MM.1S (cell line): ENCODE results near the gene FCSK.

Experiments used
- DNase-seq: peaks from one replicate; pipeline ENCODE4 v3.0.0-alpha.2; 2015
- H2AFZ ChIP-seq: fragments of 300-600 bp; sonication (generic); 2 replicates; pipeline ENCODE4 v1.6.0; 2016; ENCODE audit warnings: antibody characterized with exemption, low read length
- H3F3A ChIP-seq: fragments of 300-600 bp; sonication (generic); 2 replicates; pipeline ENCODE4 v1.6.1; 2016; ENCODE audit warnings: mild to moderate bottlenecking, antibody characterized with exemption, low read length, moderate library complexity, mixed read lengths; ENCODE audit not compliant: insufficient read depth
- H3K27ac ChIP-seq: fragments of 300-600 bp; sonication (generic); 2 replicates; pipeline ENCODE4 v1.5.1; 2016; ENCODE audit warnings: mild to moderate bottlenecking, low read length
- H3K27me3 ChIP-seq: fragments of 300-600 bp; sonication (generic); replicated peaks from 2 replicates; pipeline ENCODE4 v1.6.0; 2016; ENCODE audit warnings: low read length; ENCODE audit not compliant: insufficient read depth
- H3K36me3 ChIP-seq: fragments of 300-600 bp; sonication (generic); replicated peaks from 2 replicates; pipeline ENCODE4 v1.6.1; 2016; ENCODE audit warnings: mild to moderate bottlenecking, low read length, mixed read lengths; ENCODE audit not compliant: insufficient read depth
- H3K4me1 ChIP-seq: fragments of 300-600 bp; sonication (generic); 2 replicates; pipeline ENCODE4 v1.6.1; 2016; ENCODE audit warnings: low read length, mixed read lengths
- H3K4me2 ChIP-seq: fragments of 300-600 bp; sonication (generic); 2 replicates; pipeline ENCODE4 v1.6.0; 2016; ENCODE audit warnings: low read depth, low read length
- H3K4me3 ChIP-seq: fragments of 300-600 bp; sonication (generic); 2 replicates; pipeline ENCODE4 v1.5.1; 2016; ENCODE audit warnings: low read length, mixed read lengths
- H3K79me2 ChIP-seq: fragments of 300-600 bp; sonication (generic); 2 replicates; pipeline ENCODE4 v1.6.1; 2016; ENCODE audit warnings: mixed run types, low read length, mixed read lengths
- H3K9ac ChIP-seq: fragments of 300-600 bp; sonication (generic); 2 replicates; pipeline ENCODE4 v1.6.1; 2016; ENCODE audit warnings: low read length, mixed read lengths
- H3K9me2 ChIP-seq: fragments of 300-600 bp; sonication (generic); replicated peaks from 2 replicates; pipeline ENCODE4 v1.6.1; 2016; ENCODE audit warnings: mild to moderate bottlenecking, low read length, mixed read lengths; ENCODE audit not compliant: insufficient read depth
- H3K9me3 ChIP-seq: fragments of 300-600 bp; sonication (generic); replicated peaks from 2 replicates; pipeline ENCODE4 v1.6.1; 2016; ENCODE audit warnings: mild to moderate bottlenecking, low read length, mixed read lengths; ENCODE audit not compliant: insufficient read depth
- H4K20me1 ChIP-seq: fragments of 300-600 bp; sonication (generic); 2 replicates; pipeline ENCODE4 v1.6.1; 2016; ENCODE audit warnings: mild to moderate bottlenecking, low read length, moderate library complexity, mixed read lengths; ENCODE audit not compliant: insufficient read depth
- EZH2 ChIP-seq: fragments of 300-600 bp; sonication (generic); optimal IDR thresholded peaks from 2 replicates; pipeline ENCODE3; 2017; ENCODE audit warnings: low read depth, mild to moderate bottlenecking, antibody characterized with exemption, low read length, mixed read lengths
- EZH2phosphoT487 ChIP-seq: fragments of 300-600 bp; sonication (generic); IDR thresholded peaks from 2 replicates; pipeline ENCODE4 v1.6.1; 2018; ENCODE audit warnings: antibody characterized with exemption, low read length
- TF ChIP-seq, protein P1 (sequence below): fragments of 300-600 bp; sonication (generic); IDR thresholded peaks from 2 replicates; pipeline ENCODE4 v1.5.1; 2016; ENCODE audit warnings: antibody characterized with exemption, low read length, mixed read lengths

FCSK gene

DNA sequence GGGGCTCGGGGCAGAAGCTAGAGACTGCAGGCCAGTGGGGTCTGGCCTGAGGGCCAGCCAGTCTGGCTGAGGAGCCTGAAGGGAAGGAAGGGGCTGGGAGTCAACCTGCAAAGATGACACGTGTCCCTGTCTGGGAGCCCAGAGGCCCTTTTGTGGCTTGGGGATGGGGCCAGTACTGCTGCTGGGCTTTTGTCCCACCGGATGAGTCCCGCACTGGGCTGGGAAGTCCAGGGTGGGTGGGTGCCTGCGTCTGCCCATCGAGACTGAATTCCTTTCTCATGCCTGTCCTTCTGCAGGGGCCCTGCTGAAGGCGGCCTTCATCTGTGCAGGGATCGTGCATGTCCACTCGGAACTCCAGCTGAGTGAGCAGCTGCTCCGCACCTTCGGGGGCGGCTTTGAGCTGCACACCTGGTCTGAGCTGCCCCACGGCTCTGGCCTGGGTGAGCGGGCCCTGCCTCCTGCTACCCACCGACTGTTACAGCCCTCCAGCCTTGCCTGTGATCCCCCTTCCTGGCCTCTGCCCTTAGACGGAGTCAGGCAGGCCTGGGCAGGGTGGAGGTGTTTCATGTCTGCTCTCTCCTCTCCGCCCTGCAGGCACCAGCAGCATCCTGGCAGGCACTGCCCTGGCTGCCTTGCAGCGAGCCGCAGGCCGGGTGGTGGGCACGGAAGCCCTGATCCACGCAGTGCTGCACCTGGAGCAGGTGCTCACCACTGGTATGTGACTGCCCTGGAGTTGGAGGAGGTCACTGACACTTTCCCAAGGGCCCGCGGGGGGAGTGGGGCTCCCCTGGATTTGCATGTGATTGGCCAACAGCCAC, 20.9 kb downstream of the FCSK start:
- H3K79me2 ChIP-seq = no peaks in the 10 kb centered on the region
- no peak for TF ChIP-seq EZH2phosphoT487
- TF ChIP-seq, protein P1, sequence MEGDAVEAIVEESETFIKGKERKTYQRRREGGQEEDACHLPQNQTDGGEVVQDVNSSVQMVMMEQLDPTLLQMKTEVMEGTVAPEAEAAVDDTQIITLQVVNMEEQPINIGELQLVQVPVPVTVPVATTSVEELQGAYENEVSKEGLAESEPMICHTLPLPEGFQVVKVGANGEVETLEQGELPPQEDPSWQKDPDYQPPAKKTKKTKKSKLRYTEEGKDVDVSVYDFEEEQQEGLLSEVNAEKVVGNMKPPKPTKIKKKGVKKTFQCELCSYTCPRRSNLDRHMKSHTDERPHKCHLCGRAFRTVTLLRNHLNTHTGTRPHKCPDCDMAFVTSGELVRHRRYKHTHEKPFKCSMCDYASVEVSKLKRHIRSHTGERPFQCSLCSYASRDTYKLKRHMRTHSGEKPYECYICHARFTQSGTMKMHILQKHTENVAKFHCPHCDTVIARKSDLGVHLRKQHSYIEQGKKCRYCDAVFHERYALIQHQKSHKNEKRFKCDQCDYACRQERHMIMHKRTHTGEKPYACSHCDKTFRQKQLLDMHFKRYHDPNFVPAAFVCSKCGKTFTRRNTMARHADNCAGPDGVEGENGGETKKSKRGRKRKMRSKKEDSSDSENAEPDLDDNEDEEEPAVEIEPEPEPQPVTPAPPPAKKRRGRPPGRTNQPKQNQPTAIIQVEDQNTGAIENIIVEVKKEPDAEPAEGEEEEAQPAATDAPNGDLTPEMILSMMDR = no peak
- no peak for TF ChIP-seq EZH2
- no peak overlapping the region for H2AFZ ChIP-seq
- no peaks in the 10 kb centered on the region for H3F3A ChIP-seq
- no peak overlapping the region for H3K4me2 ChIP-seq
- no peaks in the 10 kb centered on the region for H4K20me1 ChIP-seq
- no peaks in the 10 kb centered on the region for H3K36me3 ChIP-seq
- H3K9ac ChIP-seq = no peak overlapping the region
- no peak for DNase-seq
- H3K4me3 ChIP-seq = no peak overlapping the region
- H3K27me3 ChIP-seq = no peaks in the 10 kb centered on the region
- no peaks in the 10 kb centered on the region for H3K9me3 ChIP-seq
- H3K27ac ChIP-seq = no peak overlapping the region
- no peaks in the 10 kb centered on the region for H3K9me2 ChIP-seq
- H3K4me1 ChIP-seq = peaks cover 3% of the 10 kb centered on the region; the same call in 1 of the 2 replicates

DNA sequence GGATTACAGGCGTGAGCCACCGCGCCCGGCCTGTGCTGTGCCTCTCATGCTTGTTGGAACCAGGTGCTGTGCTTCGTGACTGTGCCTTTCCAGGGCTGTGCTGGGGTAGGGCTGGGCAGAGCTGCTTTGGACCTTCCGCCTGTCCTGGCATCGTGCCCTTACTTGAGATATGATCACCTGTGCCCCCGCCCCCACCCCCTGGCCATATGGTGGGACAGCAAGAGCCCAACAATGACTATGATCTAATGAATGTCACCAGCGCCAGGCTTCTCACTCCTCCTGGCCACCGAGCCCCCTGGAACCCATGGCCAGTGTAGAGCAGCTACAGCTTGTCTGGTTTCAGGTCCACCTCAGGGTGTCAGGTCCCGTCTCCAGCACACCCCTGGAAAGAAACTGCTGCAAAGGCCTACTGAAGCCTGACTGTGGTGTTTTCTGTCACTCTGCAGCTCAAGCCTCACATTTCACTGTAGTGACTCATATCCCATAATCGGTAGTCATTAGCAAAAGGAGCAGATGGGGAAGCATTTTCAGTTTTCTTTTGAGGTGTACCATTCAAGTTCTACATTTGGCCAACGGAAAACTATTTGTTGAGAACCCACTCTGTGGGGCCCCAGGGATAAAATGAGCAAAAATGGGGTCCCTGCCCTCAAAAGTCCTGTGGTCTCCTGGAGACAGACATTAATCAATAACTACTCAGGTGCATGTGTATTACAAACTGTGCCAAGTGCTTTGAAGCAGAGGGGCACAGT, 22.1 kb downstream of the FCSK start:
- Histone ChIP-seq H3K9ac (no peak overlapping the region), H3K27me3 (no peaks in the 10 kb centered on the region), H2AFZ (no peak overlapping the region), H3K9me3 (no peaks in the 10 kb centered on the region), H4K20me1 (no peaks in the 10 kb centered on the region), H3K4me1 (peaks cover 3% of the 10 kb centered on the region; the same call in 1 of the 2 replicates), H3K27ac (peak overlapping the region; percentile 60; the same call in 1 of the 2 replicates), H3F3A (no peaks in the 10 kb centered on the region), H3K4me3 (no peak overlapping the region), H3K79me2 (no peaks in the 10 kb centered on the region), H3K4me2 (peak overlapping the region; percentile 9; the same call in 1 of the 2 replicates), H3K36me3 (no peaks in the 10 kb centered on the region), H3K9me2 (no peaks in the 10 kb centered on the region)
- peak; percentile 31 for DNase-seq
- TF ChIP-seq EZH2 = no peak
- no peak for TF ChIP-seq EZH2phosphoT487
- TF ChIP-seq, protein P1 = no peak

DNA sequence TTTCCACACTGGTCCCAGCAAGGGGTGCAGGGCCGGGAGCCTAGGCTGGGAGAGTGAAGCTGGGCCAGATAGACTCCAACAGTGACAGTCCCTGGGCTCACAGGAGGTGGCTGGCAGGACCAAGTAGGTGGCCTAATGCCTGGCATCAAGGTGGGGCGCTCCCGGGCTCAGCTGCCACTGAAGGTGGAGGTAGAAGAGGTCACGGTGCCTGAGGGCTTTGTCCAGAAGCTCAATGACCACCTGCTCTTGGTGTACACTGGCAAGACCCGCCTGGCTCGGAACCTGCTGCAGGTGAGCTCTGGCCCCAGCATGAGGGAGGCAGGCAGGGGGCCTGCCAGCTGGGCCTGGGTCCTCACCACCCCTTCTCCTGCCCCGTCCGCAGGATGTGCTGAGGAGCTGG, 23.8 kb downstream of the FCSK start:
- no peak overlapping the region for H3K27ac ChIP-seq

More for the DNA sequence above, 23.8 kb downstream of the FCSK start:
- Histone ChIP-seq H3K9me2 (no peaks in the 10 kb centered on the region), H3K36me3 (no peaks in the 10 kb centered on the region), H3K9me3 (no peaks in the 10 kb centered on the region), H3F3A (no peaks in the 10 kb centered on the region), H3K4me2 (no peak overlapping the region), H3K4me1 (peaks cover 3% of the 10 kb centered on the region; the same call in 1 of the 2 replicates), H4K20me1 (no peaks in the 10 kb centered on the region), H3K9ac (no peak overlapping the region), H3K27me3 (no peaks in the 10 kb centered on the region), H2AFZ (no peak overlapping the region), H3K4me3 (no peak overlapping the region), H3K79me2 (no peaks in the 10 kb centered on the region)
- no peak for DNase-seq
- TF ChIP-seq EZH2 (no peak), EZH2phosphoT487 (no peak)
- TF ChIP-seq, protein P1 = no peak
